HFFc6 (cell line): ENCODE measurements around the gene TAS2R39. TPM values are rescaled to one million over a fixed set of nuclear protein-coding genes. Genes with fewer than 3 reads are reported as not detected.
"Not testable (repeated sequence)": the region's sequence is repeated elsewhere in the genome, so short reads cannot be mapped to it uniquely, and the experiment has no call there.

ENCODE experiments used
- DNase-seq: peaks from one replicate; pipeline ENCODE4 v3.0.0-alpha.2; 2018
- H3K27ac Mint-ChIP-seq: 2 replicates; pipeline ENCODE4 v1.8.0; 2020; ENCODE audit warnings: mild to moderate bottlenecking, mixed read lengths
- H3K27me3 Mint-ChIP-seq: 2 replicates; pipeline ENCODE4 v1.8.0; 2021; ENCODE audit warnings: mild to moderate bottlenecking, moderate library complexity, mixed read lengths; ENCODE audit not compliant: insufficient read depth
- H3K36me3 Mint-ChIP-seq: 2 replicates; pipeline ENCODE4 v1.8.0; 2021; ENCODE audit warnings: low read depth, mixed read lengths
- H3K4me1 Mint-ChIP-seq: 2 replicates; pipeline ENCODE4 v1.8.0; 2020; ENCODE audit warnings: low read depth, mixed read lengths
- H3K4me3 Mint-ChIP-seq: 2 replicates; pipeline ENCODE4 v1.8.0; 2020; ENCODE audit warnings: mild to moderate bottlenecking, moderate library complexity, mixed read lengths
- H3K9me3 Mint-ChIP-seq: 2 replicates; pipeline ENCODE4 v1.8.0; 2020; ENCODE audit warnings: mild to moderate bottlenecking, mixed read lengths
- CTCF ChIP-seq: fragments of 200-600 bp; sonication (generic); IDR thresholded peaks from 2 replicates; pipeline ENCODE4 v1.5.0; 2021; ENCODE audit warnings: antibody characterized with exemption, mild to moderate bottlenecking
- total RNA-seq, 6 experiments: library from RNA; stranded (reverse); fragmentation: NEBNext Ultra II Directional; extraction: Animal tissue kit (Norgen Biotek cat#: 25700); gene quantifications; 2 replicates in 1 of 6; 3 replicates in 5 of 6; pipeline ENCODE4 v1.2.3, GENCODE V29; 2021

The TAS2R39 gene
- total RNA-seq, 6 experiments from 2014 or later: not detected

- Mint-ChIP-seq H3K4me3 (no peak overlapping the region), H3K27me3 (no peaks in the 10 kb centered on the region; the same call in 1 of the 2 replicates), H3K27ac (no peak overlapping the region), H3K36me3 (no peaks in the 10 kb centered on the region), H3K9me3 (peaks cover 16% of the 10 kb centered on the region), H3K4me1 (no peaks in the 10 kb centered on the region)
- TF ChIP-seq CTCF: no peak
- DNase-seq: no peak
Observed at GRCh38 chr7:143172354-143172753, 10.9 kb upstream of the TAS2R39 start.

GRCh38 chr7:143176128-143176527 lies 7.1 kb upstream of the TAS2R39 start:
- H3K27ac Mint-ChIP-seq: no peak overlapping the region
- no peak overlapping the region for H3K4me3 Mint-ChIP-seq
- DNase-seq: no peak
- peaks cover 20% of the 10 kb centered on the region for H3K9me3 Mint-ChIP-seq
- H3K36me3 Mint-ChIP-seq: no peaks in the 10 kb centered on the region
- no peaks in the 10 kb centered on the region for H3K4me1 Mint-ChIP-seq
- no peak for TF ChIP-seq CTCF
- H3K27me3 Mint-ChIP-seq: no peaks in the 10 kb centered on the region; the same call in 1 of the 2 replicates

DNA sequence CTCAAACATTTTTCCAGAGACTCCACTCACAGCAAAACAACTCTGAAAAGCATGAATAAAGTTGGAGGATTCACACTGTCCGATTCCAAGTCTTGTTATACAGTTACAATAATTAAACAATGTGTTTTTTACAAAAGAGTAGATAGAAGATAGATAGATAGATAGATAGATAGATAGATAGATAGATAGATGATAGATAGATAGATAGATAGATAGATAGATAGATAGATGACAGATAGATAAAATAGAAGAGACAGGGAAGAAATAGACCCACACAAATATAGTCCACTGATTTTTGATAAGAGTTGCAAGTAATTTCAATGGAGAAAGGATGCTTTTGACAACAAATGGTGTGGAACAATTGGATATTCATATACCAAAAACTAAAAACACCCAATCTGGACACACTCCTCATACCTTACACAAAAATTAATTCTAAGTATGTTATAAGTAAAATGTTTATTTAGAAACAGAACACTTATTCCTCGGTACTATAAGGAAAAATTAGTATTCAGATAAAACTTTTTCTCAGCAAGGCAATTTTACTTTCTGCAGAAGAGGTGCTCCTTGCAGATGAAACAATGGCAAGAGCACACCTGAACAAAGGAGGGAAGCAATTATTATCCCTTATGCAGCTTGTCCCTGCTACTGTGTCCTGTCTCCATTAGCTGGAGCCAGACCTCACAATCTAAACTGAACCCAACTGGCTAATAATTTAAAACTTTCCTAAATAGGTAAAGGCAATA lies 5.7 kb upstream of the TAS2R39 start:
- DNase-seq: no peak
- Mint-ChIP-seq H3K27ac (no peak overlapping the region), H3K9me3 (peaks cover 24% of the 10 kb centered on the region), H3K36me3 (no peaks in the 10 kb centered on the region), H3K27me3 (no peaks in the 10 kb centered on the region), H3K4me1 (no peaks in the 10 kb centered on the region), H3K4me3 (no peak overlapping the region)
- TF ChIP-seq CTCF: no peak

DNA sequence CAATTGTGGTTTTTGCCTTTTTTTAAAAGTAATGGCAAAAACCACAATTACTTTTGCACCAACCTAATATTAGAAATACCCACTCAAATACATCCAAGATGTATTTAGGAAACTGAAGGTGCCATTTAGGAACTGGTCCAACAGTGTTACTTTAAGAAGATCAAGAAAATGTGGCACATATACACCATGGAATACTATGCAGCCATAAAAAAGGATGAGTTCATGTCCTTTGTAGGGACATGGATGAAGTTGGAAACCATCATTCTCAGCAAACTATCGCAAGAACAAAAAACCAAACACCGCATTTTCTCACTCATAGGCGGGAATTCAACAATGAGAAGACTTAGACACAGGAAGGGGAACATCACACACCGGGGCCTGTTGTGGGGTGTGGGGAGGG lies 2.4 kb upstream of the TAS2R39 start:
- DNase-seq, H3K27ac Mint-ChIP-seq, H3K36me3 Mint-ChIP-seq, H3K4me3 Mint-ChIP-seq, H3K4me1 Mint-ChIP-seq, H3K27me3 Mint-ChIP-seq: not testable (repeated sequence)
- peaks cover 16% of the 10 kb centered on the region for H3K9me3 Mint-ChIP-seq

DNA sequence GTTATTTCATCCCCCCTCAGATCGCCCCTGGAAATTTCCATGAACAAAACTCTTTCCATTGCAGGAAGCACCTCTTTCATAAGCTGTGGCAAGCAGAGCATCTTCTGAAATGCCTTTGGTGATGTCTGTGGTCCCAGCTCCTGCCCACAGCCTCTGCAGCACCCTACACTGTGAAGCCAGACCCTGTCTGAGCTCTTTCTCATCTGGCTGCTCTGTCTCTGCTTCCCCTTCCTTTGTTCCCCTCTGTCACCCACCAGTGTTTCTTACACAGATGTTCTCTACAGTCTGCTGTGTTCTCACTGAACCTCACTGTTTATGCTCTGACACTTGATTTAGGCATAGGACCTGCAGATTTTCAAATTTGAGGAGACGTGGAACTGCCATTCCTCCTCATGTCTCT lies 1.9 kb upstream of the TAS2R39 start:
- H3K36me3 Mint-ChIP-seq: no peaks in the 10 kb centered on the region
- H3K9me3 Mint-ChIP-seq: peaks cover 16% of the 10 kb centered on the region
- no peak overlapping the region for H3K27ac Mint-ChIP-seq
- no peaks in the 10 kb centered on the region for H3K27me3 Mint-ChIP-seq
- TF ChIP-seq CTCF: no peak
- DNase-seq: no peak
- H3K4me3 Mint-ChIP-seq: no peak overlapping the region
- H3K4me1 Mint-ChIP-seq: no peaks in the 10 kb centered on the region

DNA sequence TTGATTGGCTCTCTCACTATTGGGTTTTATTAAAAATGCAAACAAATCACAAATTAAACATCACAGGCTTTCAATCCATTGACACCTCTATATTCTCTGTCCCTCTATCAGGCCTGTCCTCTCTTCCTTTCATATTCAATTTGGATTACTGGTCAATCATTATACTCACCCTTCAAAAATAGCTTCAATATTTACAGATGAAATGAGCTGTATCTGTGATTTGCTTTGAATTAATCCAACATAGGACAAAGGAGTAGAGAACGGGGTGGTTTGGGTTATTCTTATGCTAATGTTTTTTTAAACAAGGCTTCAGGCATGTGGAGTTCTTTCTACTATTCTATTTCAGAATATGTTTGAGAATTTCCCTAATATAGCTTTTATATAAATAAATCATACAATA lies 2.3 kb downstream of the TAS2R39 start:
- H3K27me3 Mint-ChIP-seq: no peaks in the 10 kb centered on the region
- no peak overlapping the region for H3K4me3 Mint-ChIP-seq
- DNase-seq: no peak
- TF ChIP-seq CTCF: no peak
- H3K4me1 Mint-ChIP-seq: no peaks in the 10 kb centered on the region
- H3K9me3 Mint-ChIP-seq: peaks cover 3% of the 10 kb centered on the region; the same call in 1 of the 2 replicates
- no peaks in the 10 kb centered on the region for H3K36me3 Mint-ChIP-seq
- no peak overlapping the region for H3K27ac Mint-ChIP-seq
